ENCODE data around the gene CELF2.

The CELF2 gene

GRCh38 chr10:11318826-11319598 lies 301.3 kb downstream of the CELF2 start:
- no peak overlapping the region for H3K4me3 ChIP-seq (ENCODE audit: low read depth, low read length)
- no peak for TF ChIP-seq CTCF (IDR thresholded peaks at IDR 0.05; ENCODE audit: low read depth, low read length)
- no peak for DNase-seq (ENCODE audit: low read depth, low spot score)
- in situ Hi-C loops (cut with HindIII; ENCODE audit: low sequenced_read_pairs), result no loop called here

- no peak overlapping the region for H3K4me3 ChIP-seq (ENCODE audit: low read depth, low read length)
- DNase-seq (ENCODE audit: low read depth, low spot score), result no peak
- TF ChIP-seq CTCF (IDR thresholded peaks at IDR 0.05; ENCODE audit: low read depth, low read length), result no peak
- in situ Hi-C loops (cut with HindIII; ENCODE audit: low sequenced_read_pairs), result no loop called here
Observed at GRCh38 chr10:11319990-11320602, 302.4 kb downstream of the CELF2 start.

GRCh38 chr10:11320809-11321520 lies 303.3 kb downstream of the CELF2 start:
- DNase-seq (ENCODE audit: low read depth, low spot score), result no peak
- in situ Hi-C loops (cut with HindIII; ENCODE audit: low sequenced_read_pairs), result no loop called here
- no peak overlapping the region for H3K4me3 ChIP-seq (ENCODE audit: low read depth, low read length)
- TF ChIP-seq CTCF (IDR thresholded peaks at IDR 0.05; ENCODE audit: low read depth, low read length), result no peak

- in situ Hi-C loops (cut with HindIII; ENCODE audit: low sequenced_read_pairs), result no loop called here
- TF ChIP-seq CTCF (IDR thresholded peaks at IDR 0.05; ENCODE audit: low read depth, low read length), result no peak
- no peak for DNase-seq (ENCODE audit: low read depth, low spot score)
- H3K4me3 ChIP-seq (ENCODE audit: low read depth, low read length), result no peak overlapping the region
Observed at GRCh38 chr10:11322698-11323097, 305.0 kb downstream of the CELF2 start.

- no peak for DNase-seq (ENCODE audit: low read depth, low spot score)
- H3K4me3 ChIP-seq (ENCODE audit: low read depth, low read length), result no peak overlapping the region
- in situ Hi-C loops (cut with HindIII; ENCODE audit: low sequenced_read_pairs), result no loop called here
- no peak for TF ChIP-seq CTCF (IDR thresholded peaks at IDR 0.05; ENCODE audit: low read depth, low read length)
Observed at GRCh38 chr10:11324761-11325321, 307.2 kb downstream of the CELF2 start.

- in situ Hi-C loops (cut with HindIII; ENCODE audit: low sequenced_read_pairs), result no loop called here
- DNase-seq (ENCODE audit: low read depth, low spot score), result peak; percentile 22
- no peak for TF ChIP-seq CTCF (IDR thresholded peaks at IDR 0.05; ENCODE audit: low read depth, low read length)
- no peak overlapping the region for H3K4me3 ChIP-seq (ENCODE audit: low read depth, low read length)
Observed at GRCh38 chr10:11325817-11326216, 308.1 kb downstream of the CELF2 start.

All from astrocyte of the spinal cord (primary cell).